ENCODE data around the gene ZNF141.
"Not testable (repeated sequence)": the region's sequence is repeated elsewhere in the genome, so short reads cannot be mapped to it uniquely, and the experiment has no call there.

ZNF141 gene

GRCh38 chr4:385934-386707 is 48.5 kb downstream of the ZNF141 start:
- DNase-seq = no peak

- no peak for DNase-seq
Observed at GRCh38 chr4:386708-387105, 49.1 kb downstream of the ZNF141 start.

- DNase-seq = no peak
Observed at GRCh38 chr4:404006-404405, 66.4 kb downstream of the ZNF141 start.

GRCh38 chr4:408321-408720 is 70.7 kb downstream of the ZNF141 start:
- not testable (repeated sequence) for DNase-seq

- no peak for DNase-seq
Observed at GRCh38 chr4:422587-422986, 85.0 kb downstream of the ZNF141 start.
